NB4 (cell line): ENCODE measurements around the gene CREG1.
A peak's percentile ranks its signal among the peaks of the same experiment; 100 is the strongest.
"Not testable (repeated sequence)": the region's sequence is repeated elsewhere in the genome, so short reads cannot be mapped to it uniquely, and the experiment has no call there.

Experiments used
- DNase-seq: peaks from one replicate; pipeline ENCODE4 v3.0.0; 2010; ENCODE audit warnings: low read depth
- H3K4me3 ChIP-seq: one replicate; pipeline ENCODE4 v1.5.1; 2011; ENCODE audit warnings: mild to moderate bottlenecking, low read depth, low read length, moderate library complexity
- MYC ChIP-seq: IDR thresholded peaks from 2 replicates; pipeline ENCODE4 v1.6.1; 2011; ENCODE audit warnings: low read depth, low read length
- POLR2A ChIP-seq: IDR thresholded peaks from 2 replicates; pipeline ENCODE4 v1.6.1; 2011; ENCODE audit warnings: mild to moderate bottlenecking; ENCODE audit not compliant: insufficient read length; ENCODE audit errors: extremely low read depth
- TF ChIP-seq, protein P1 (sequence below): IDR thresholded peaks from one replicate; pipeline ENCODE4 v1.5.1; 2012; ENCODE audit warnings: low read depth, low read length
- TF ChIP-seq, protein P2 (sequence below): IDR thresholded peaks from 2 replicates; pipeline ENCODE4 v1.6.1; 2011; ENCODE audit warnings: low read depth, low read length

CREG1 gene

DNA sequence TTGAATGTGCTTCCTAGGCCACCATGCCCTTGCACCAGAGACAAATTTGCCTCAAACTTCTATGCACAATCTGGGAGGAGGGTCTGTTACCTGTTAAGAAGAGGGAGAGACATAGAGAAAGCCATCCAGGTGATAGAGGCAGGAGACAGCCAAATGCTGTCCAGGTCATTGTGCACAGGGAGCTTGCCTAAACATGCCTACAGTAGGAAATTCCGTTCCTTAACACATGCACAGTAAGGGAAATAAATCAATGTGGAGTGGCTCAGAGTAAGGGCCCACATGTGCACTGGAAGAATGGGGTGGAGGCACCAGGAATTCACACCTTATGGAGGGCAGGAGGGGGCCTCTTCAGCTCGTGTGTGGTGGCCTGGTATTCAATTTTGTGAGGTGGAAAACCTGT lies 19.5 kb upstream of the CREG1 start:
- TF ChIP-seq POLR2A (no peak), MYC (no peak)
- TF ChIP-seq, protein P1, sequence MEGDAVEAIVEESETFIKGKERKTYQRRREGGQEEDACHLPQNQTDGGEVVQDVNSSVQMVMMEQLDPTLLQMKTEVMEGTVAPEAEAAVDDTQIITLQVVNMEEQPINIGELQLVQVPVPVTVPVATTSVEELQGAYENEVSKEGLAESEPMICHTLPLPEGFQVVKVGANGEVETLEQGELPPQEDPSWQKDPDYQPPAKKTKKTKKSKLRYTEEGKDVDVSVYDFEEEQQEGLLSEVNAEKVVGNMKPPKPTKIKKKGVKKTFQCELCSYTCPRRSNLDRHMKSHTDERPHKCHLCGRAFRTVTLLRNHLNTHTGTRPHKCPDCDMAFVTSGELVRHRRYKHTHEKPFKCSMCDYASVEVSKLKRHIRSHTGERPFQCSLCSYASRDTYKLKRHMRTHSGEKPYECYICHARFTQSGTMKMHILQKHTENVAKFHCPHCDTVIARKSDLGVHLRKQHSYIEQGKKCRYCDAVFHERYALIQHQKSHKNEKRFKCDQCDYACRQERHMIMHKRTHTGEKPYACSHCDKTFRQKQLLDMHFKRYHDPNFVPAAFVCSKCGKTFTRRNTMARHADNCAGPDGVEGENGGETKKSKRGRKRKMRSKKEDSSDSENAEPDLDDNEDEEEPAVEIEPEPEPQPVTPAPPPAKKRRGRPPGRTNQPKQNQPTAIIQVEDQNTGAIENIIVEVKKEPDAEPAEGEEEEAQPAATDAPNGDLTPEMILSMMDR, result no peak
- TF ChIP-seq, protein P2, sequence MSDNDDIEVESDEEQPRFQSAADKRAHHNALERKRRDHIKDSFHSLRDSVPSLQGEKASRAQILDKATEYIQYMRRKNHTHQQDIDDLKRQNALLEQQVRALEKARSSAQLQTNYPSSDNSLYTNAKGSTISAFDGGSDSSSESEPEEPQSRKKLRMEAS, result no peak
- H3K4me3 ChIP-seq, result no peak overlapping the region
- DNase-seq, result no peak

DNA sequence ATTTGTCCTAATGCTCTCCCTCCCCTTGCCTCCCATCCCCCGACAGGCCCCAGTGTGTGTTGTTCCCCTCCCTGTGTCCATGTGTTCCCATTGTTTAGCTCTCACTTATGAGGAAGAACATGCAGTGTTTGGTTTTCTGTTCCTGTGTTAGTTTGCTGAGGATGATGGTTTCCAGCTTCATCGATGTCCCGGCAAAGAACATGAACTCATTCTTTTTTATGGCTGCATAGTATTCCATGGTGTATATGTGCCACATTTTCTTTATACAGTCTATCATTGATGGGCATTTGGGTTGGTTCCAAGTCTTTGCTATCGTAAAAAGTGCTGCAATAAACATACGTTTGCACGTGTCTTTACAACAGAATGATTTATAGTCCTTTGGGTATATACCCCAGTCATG lies 17.1 kb upstream of the CREG1 start:
- not testable (repeated sequence) for DNase-seq, H3K4me3 ChIP-seq

DNA sequence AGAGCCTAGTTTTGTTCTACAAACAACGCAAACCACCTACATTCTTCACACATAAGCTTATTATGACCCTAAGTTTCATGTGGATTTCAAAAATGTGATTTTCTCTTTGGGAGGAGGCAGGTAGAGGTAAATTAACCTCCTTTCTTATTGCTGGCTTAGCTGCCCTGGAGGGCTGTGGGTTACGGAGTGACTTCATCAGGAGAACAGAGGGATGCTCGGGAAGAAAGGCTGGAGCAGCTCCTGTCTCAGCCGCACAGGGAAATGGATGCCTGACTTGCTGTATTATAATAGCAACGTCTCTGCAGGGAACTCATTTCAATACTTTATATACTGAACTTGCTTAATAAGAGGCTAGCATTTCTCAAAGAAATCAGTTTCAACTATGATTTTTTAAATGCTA lies 14.1 kb upstream of the CREG1 start:
- no peak overlapping the region for H3K4me3 ChIP-seq
- TF ChIP-seq, protein P2, result no peak
- TF ChIP-seq MYC (no peak), POLR2A (no peak)
- TF ChIP-seq, protein P1, result no peak
- no peak for DNase-seq

DNA sequence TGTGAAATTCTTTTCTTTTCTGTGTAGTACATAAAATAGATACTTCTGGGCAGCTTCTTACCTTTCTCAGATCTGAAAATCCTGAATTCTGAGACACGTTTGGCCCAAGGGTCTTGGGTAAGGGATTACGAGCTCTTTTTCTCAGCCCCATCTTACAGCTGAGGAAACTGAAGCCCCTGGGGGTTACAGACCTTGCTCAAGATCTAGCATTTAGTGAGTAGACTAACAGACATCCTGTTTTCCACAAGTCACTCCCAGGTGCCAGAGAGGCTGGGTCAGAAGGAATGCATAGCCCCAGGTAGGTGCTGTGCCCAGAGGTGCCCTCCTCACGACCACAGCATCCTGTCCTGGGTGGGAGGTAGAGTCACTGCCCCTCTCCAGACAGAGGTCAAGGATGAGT lies 13.2 kb upstream of the CREG1 start:
- DNase-seq, result peak; percentile 85
- TF ChIP-seq, protein P1, result no peak
- TF ChIP-seq POLR2A (no peak), MYC (no peak)
- TF ChIP-seq, protein P2, result no peak
- H3K4me3 ChIP-seq, result no peak overlapping the region

DNA sequence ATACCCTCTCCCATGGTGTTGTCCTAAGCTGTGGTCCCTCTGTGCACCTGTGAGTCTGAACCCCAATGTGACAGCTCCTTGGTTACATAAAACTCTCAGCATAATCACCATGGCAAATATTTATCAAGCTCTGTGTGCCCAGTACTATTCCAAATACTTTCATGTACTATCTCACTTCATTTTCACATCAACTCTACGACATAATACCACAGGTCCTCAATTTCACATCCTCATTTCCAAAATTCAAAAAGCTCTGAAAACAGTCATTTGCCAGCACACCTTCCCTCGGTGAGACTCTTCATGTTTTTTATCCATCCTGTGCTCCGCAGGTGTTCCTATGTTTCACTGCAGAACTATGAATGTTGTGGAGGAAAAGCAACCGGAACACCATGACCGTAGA lies 12.4 kb upstream of the CREG1 start:
- no peak for DNase-seq
- no peak overlapping the region for H3K4me3 ChIP-seq

DNA sequence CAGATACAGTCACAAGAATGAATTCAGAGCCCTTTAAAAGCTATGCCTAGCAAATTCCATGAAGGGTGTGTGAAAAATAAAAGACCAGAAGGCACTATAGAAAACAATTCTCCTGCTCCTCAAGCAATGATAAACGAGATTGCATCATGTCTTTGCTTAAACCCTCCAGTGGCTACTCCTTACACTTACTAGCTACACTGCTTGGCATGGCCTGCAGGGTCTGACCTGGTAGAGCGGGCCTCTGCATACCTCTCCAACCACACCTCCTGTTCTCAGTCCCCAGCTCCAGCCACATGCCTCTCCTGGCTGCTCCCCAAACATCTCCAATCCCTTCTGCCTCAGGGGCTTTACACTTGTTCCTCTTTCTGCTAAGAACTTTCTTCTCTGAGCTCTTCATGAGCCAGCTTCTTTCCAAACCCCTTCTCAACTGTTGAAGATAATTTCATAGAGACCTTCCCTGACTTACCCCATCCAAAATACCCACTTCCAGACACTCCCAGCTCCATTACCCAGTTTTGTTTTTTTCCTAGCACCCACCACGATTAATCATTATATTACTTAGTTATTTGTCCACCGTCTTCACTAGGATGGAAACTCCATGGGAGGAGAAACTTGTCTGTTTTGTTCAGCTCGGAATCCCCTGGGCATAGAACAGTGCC lies 11.2 kb upstream of the CREG1 start:
- DNase-seq, result peak; percentile 76
- TF ChIP-seq POLR2A, result no peak
- TF ChIP-seq MYC, result no peak
- TF ChIP-seq, protein P2, result no peak
- TF ChIP-seq, protein P1, result no peak
- no peak overlapping the region for H3K4me3 ChIP-seq

More for the DNA sequence above, 12.4 kb upstream of the CREG1 start:
- TF ChIP-seq, protein P2, result no peak
- TF ChIP-seq MYC (no peak), POLR2A (no peak)
- TF ChIP-seq, protein P1, result no peak
